Adrenal gland (tissue), 12 donors: ENCODE results near the gene RIN2. TPM values are rescaled to one million over a fixed set of nuclear protein-coding genes. Genes with fewer than 3 reads are reported as not detected.

Source experiments
- DNase-seq, 7 donors: peaks; one replicate each; pipeline ENCODE4 v3.0.0-alpha.2; 2019 to 2020
- H3K27ac ChIP-seq, 5 donors: fragments of 200-600 bp; sonication (generic) in 4 of 5; 1 replicate in 3 of 5; 2 replicates in 2 of 5; pipeline versions ENCODE4 v1.5.1 to v1.8.0; 2016 to 2020; ENCODE audit warnings: mild to moderate bottlenecking in 1 of 5
- H3K27me3 ChIP-seq: fragments of 200-600 bp; 2 replicates; pipeline ENCODE4 v1.8.0; 2021
- H3K36me3 ChIP-seq, 2 donors: fragments of 200-600 bp; replicated peaks in 1 of 2; 1 replicate in 1 of 2; 2 replicates in 1 of 2; pipeline versions ENCODE4 v1.5.1 to v1.8.0; 2018 to 2022
- H3K4me1 ChIP-seq, 2 donors: fragments of 200-600 bp; replicated peaks in 1 of 2; 1 replicate in 1 of 2; 2 replicates in 1 of 2; pipeline versions ENCODE4 v1.5.1 to v1.8.0; 2018 to 2021
- H3K4me3 ChIP-seq, 4 donors: fragments of 200-600 bp; sonication (generic) in 3 of 4; one replicate each; pipeline ENCODE4 v1.5.1; 2016 to 2018
- H3K9me3 ChIP-seq, 3 donors: fragments of 200-600 bp; sonication (generic) in 1 of 3; replicated peaks in 1 of 3; 1 replicate in 2 of 3; 2 replicates in 1 of 3; pipeline versions ENCODE4 v1.5.1 to v1.8.0; 2016 to 2021
- CTCF ChIP-seq, 6 experiments: fragments of 450-650 bp in 4 of 6; fragments of 200-600 bp in 2 of 6; sonication (generic) in 1 of 6; IDR thresholded peaks; 1 replicate in 5 of 6; 2 replicates in 1 of 6; pipeline versions ENCODE4 v1.5.1 to v1.8.0; 2016 to 2021; ENCODE audit warnings: antibody characterized with exemption in 6 of 6, mild to moderate bottlenecking in 2 of 6, moderate library complexity in 1 of 6
- POLR2A ChIP-seq, 2 donors: fragments of 450-650 bp; IDR thresholded peaks; one replicate each; pipeline ENCODE4 v1.6.1; 2017; ENCODE audit warnings: antibody characterized with exemption in 2 of 2, mild to moderate bottlenecking in 2 of 2, moderate library complexity in 1 of 2
- WGBS, 4 donors: extraction: QIAGEN DNeasy Blood & Tissue Kit in 2 of 4; methylation state at CpG; one replicate each; pipeline versions ENCODE4 v1.1.5 to v1.1.7; 2013 to 2017; 5-methylcytosine and 5-hydroxymethylcytosine counted together
- intact Hi-C, 2 donors: fragments of 100-400 bp; cut with DNase I; formaldehyde crosslinking; loops; one replicate each; pipeline versions ENCODE4 v1.14.1 to v1.15.0; 2022 to 2023
- polyA plus RNA-seq, 3 donors: library from polyadenylated mRNA; stranded (reverse); fragments of 200-250 nt in 2 of 3; fragments of 350-450 nt in 1 of 3; fragmentation: Illumina TruSeq in 1 of 3; extraction: RNeasy Lipid Tissue Mini Kit (QIAGEN cat#74804) in 1 of 3; gene quantifications; one replicate each; pipeline ENCODE4 v1.2.3, GENCODE V29; 2013 to 2014
- total RNA-seq, 9 donors: library from RNA; depleted of rRNA in 4 of 9; stranded (reverse); fragments of >200 nt in 4 of 9; fragments of 120-200 nt in 1 of 9; fragmentation: NEBNext Ultra II Directional in 1 of 9; extraction: Animal tissue kit (Norgen Biotek cat#: 25700) in 1 of 9; gene quantifications; one replicate each; pipeline versions ENCODE4 v1.1.0 to v1.2.4, GENCODE V29; 2013 to 2023
- donor health status: healthy with polysubstance abuse.
- donor health status: Bipolar disorder and iron deficiency.
- donor health status: DM: yes; HTN: yes; CAD: no.
- donor health status: DM: no; HTN: no; CAD: no.
- donor health status: DM: no; HTN: no; CAD: no.
- donor health status: DM: yes; HTN: yes; CAD: no.

Gene RIN2
- total and polyA plus RNA-seq, 12 donors = 6.9 to 68.8 (median 40.6) TPM

GRCh38 chr20:19745584-19745983 is 12.5 kb upstream of the RIN2 start:
- DNase-seq = no peak
- Histone ChIP-seq H3K4me3 (no peak overlapping the region), H3K27me3 (no peaks in the 10 kb centered on the region), H3K36me3 (no peaks in the 10 kb centered on the region), H3K4me1 (no peaks in the 10 kb centered on the region), H3K9me3 (no peaks in the 10 kb centered on the region), H3K27ac (no peak overlapping the region)
- 56 to 64% (median 60%) methylated on average over 1 of the region's 1 CpG for WGBS, 4 donors
- intact Hi-C loops = no loop called here
- TF ChIP-seq POLR2A (IDR thresholded peaks at IDR 0.05) (no peak), CTCF (IDR thresholded peaks at IDR 0.05) (no peak)

- H3K36me3 ChIP-seq = no peaks in the 10 kb centered on the region
- no peak for TF ChIP-seq POLR2A (IDR thresholded peaks at IDR 0.05)
- TF ChIP-seq CTCF (IDR thresholded peaks at IDR 0.05) = no peak
- no peak overlapping the region for H3K4me3 ChIP-seq
- no peak overlapping the region for H3K27ac ChIP-seq
- DNase-seq = no peak
- 93 to 100% (median 95%) methylated on average over 1 of the region's 1 CpG for WGBS, 4 donors
- H3K27me3 ChIP-seq = no peaks in the 10 kb centered on the region
- intact Hi-C loops = no loop called here
- H3K9me3 ChIP-seq = no peaks in the 10 kb centered on the region
- no peaks in the 10 kb centered on the region for H3K4me1 ChIP-seq
Observed at GRCh38 chr20:19746396-19746795, 11.7 kb upstream of the RIN2 start.

GRCh38 chr20:19747903-19748302 is 10.2 kb upstream of the RIN2 start:
- no peak for DNase-seq
- WGBS, 4 donors = 84 to 94% (median 88%) methylated on average over 4 of the region's 4 CpGs
- H3K36me3 ChIP-seq = no peaks in the 10 kb centered on the region
- TF ChIP-seq CTCF (IDR thresholded peaks at IDR 0.05) (no peak), POLR2A (IDR thresholded peaks at IDR 0.05) (no peak)
- no peaks in the 10 kb centered on the region for H3K27me3 ChIP-seq
- H3K4me1 ChIP-seq = no peaks in the 10 kb centered on the region
- H3K9me3 ChIP-seq = no peaks in the 10 kb centered on the region
- intact Hi-C loops = no loop called here
- H3K4me3 ChIP-seq = no peak overlapping the region
- H3K27ac ChIP-seq = no peak overlapping the region

GRCh38 chr20:19748681-19749080 is 9.4 kb upstream of the RIN2 start:
- Histone ChIP-seq H3K9me3 (no peaks in the 10 kb centered on the region), H3K4me1 (no peaks in the 10 kb centered on the region), H3K27ac (no peak overlapping the region), H3K36me3 (no peaks in the 10 kb centered on the region), H3K27me3 (no peaks in the 10 kb centered on the region), H3K4me3 (no peak overlapping the region)
- TF ChIP-seq POLR2A (IDR thresholded peaks at IDR 0.05) = no peak
- TF ChIP-seq CTCF (IDR thresholded peaks at IDR 0.05) = no peak
- intact Hi-C loops = no loop called here
- 82 to 89% (median 84%) methylated on average over 2 of the region's 2 CpGs for WGBS, 4 donors
- DNase-seq = no peak
